Mucosa of stomach (tissue), 1 donor: ENCODE data around the gene SH3RF3.

Source experiments
- H3K27me3 ChIP-seq: one replicate; pipeline ENCODE4 v1.7.0; 2013; ENCODE audit warnings: mild to moderate bottlenecking, low read length; ENCODE audit not compliant: control insufficient read depth, insufficient read depth
- H3K36me3 ChIP-seq: one replicate; pipeline ENCODE4 v1.7.0; 2013; ENCODE audit warnings: low read length; ENCODE audit not compliant: control insufficient read depth, insufficient read depth
- H3K4me1 ChIP-seq: one replicate; pipeline ENCODE4 v1.7.0; 2013; ENCODE audit warnings: mild to moderate bottlenecking, low read length; ENCODE audit not compliant: control insufficient read depth, insufficient read depth
- H3K4me3 ChIP-seq: one replicate; pipeline ENCODE4 v1.7.0; 2013; ENCODE audit warnings: low read length
- H3K9ac ChIP-seq: one replicate; pipeline ENCODE4 v1.7.0; 2013; ENCODE audit warnings: mild to moderate bottlenecking, low read length, moderate library complexity
- H3K9me3 ChIP-seq: one replicate; pipeline ENCODE4 v1.7.0; 2013; ENCODE audit warnings: mild to moderate bottlenecking, low read length, moderate library complexity; ENCODE audit not compliant: control insufficient read depth
- donor health status: Pancreatic carcinoma.

The SH3RF3 gene

GRCh38 chr2:109317471-109318095 is 188.6 kb downstream of the SH3RF3 start:
- Histone ChIP-seq H3K9me3 (no peaks in the 10 kb centered on the region), H3K4me3 (no peak overlapping the region), H3K36me3 (no peaks in the 10 kb centered on the region), H3K27me3 (no peaks in the 10 kb centered on the region), H3K4me1 (no peaks in the 10 kb centered on the region), H3K9ac (no peak overlapping the region)

- H3K9ac ChIP-seq, result no peak overlapping the region
Observed at GRCh38 chr2:109318150-109318948, 189.3 kb downstream of the SH3RF3 start.

DNA sequence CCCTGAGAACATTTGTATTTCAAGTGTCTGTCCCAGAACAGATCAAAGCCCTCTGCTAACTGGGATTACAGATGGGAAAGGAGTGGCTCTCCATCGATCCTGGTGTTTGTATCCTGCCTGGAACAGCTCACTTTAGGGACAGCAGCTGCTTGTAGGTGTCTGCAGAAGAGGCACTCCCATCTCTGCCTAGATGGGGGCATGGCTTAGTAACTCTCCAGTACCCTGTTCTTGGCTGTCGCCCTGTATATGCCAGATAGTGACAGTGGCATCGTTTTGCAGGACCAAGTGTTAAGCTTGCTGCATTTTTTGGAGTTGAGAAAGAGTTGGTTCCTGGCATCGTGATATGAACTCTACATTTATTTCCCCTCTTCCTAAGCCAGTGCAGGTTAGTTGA is 189.9 kb downstream of the SH3RF3 start:
- H3K4me1 ChIP-seq, result no peaks in the 10 kb centered on the region
- no peak overlapping the region for H3K9ac ChIP-seq

More at GRCh38 chr2:109318150-109318948, 189.3 kb downstream of the SH3RF3 start:
- H3K4me3 ChIP-seq, result no peak overlapping the region
- no peaks in the 10 kb centered on the region for H3K9me3 ChIP-seq
- H3K4me1 ChIP-seq, result no peaks in the 10 kb centered on the region
- H3K36me3 ChIP-seq, result no peaks in the 10 kb centered on the region
- H3K27me3 ChIP-seq, result no peaks in the 10 kb centered on the region

DNA sequence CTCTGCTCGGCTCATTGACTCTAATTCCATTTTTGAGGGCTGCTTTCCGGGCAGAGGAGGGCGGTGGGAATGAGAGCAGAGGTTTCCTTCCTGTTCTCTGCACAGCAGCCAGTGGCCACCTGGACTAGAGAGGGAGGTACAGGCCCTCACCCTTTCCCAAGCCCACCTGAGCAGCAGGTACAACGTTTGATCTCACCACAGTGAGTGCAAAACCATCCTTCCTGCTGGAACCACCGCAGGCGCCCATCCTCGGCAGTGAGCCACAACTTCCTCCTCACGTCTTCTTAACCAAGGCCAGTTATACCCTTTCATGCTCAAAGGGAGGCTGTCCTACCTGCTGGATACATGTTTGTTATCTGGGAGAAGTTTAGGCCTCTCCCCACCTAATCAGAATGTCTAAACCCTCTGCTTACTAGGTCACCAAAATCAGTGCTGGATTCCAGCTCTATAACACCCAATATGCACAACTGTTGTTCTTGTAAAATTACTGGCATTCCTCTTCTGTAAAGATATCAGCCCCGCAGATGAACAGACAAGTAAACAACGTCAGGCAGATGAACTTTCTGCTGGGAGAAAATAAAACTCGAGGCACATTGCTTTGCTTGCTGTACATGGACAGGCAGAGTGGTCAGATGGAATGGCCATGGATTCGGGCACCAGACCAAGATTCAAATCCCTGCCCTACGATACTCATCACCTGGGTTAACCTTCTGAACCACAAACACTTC is 191.4 kb downstream of the SH3RF3 start:
- H3K9ac ChIP-seq, result no peak overlapping the region
- no peaks in the 10 kb centered on the region for H3K27me3 ChIP-seq
- H3K4me3 ChIP-seq, result no peak overlapping the region
- no peaks in the 10 kb centered on the region for H3K4me1 ChIP-seq
- H3K36me3 ChIP-seq, result no peaks in the 10 kb centered on the region
- H3K9me3 ChIP-seq, result no peaks in the 10 kb centered on the region

More for the DNA sequence above, 189.9 kb downstream of the SH3RF3 start:
- H3K4me3 ChIP-seq, result no peak overlapping the region
- no peaks in the 10 kb centered on the region for H3K36me3 ChIP-seq
- H3K27me3 ChIP-seq, result no peaks in the 10 kb centered on the region
- no peaks in the 10 kb centered on the region for H3K9me3 ChIP-seq

DNA sequence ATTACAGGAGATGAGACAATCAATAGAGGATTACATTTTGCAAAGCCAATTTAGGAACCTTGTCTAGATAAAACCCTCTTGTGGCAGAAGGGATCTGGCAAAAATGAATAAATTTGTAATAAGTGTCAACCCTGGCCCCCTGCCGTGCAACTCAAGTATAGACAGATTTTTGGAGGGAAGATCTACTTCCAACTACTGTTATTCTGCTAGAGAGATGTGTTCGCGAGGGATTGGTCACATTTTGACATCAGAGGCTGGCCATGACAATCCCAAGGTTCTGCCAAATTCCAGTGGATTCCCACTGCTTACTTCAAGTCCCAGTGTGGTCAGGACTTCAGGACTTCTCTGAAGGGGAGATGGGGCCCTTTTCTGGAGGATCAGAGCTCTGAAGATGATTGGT is 192.6 kb downstream of the SH3RF3 start:
- no peak overlapping the region for H3K4me3 ChIP-seq
- H3K4me1 ChIP-seq, result no peaks in the 10 kb centered on the region
- no peak overlapping the region for H3K9ac ChIP-seq
- no peaks in the 10 kb centered on the region for H3K27me3 ChIP-seq
- H3K36me3 ChIP-seq, result no peaks in the 10 kb centered on the region
- H3K9me3 ChIP-seq, result no peaks in the 10 kb centered on the region

- Histone ChIP-seq H3K4me1 (no peaks in the 10 kb centered on the region), H3K4me3 (no peak overlapping the region), H3K27me3 (no peaks in the 10 kb centered on the region), H3K9me3 (no peaks in the 10 kb centered on the region), H3K36me3 (no peaks in the 10 kb centered on the region), H3K9ac (no peak overlapping the region)
Observed at GRCh38 chr2:109322111-109322510, 193.1 kb downstream of the SH3RF3 start.

GRCh38 chr2:109322641-109323040 is 193.6 kb downstream of the SH3RF3 start:
- no peak overlapping the region for H3K9ac ChIP-seq

DNA sequence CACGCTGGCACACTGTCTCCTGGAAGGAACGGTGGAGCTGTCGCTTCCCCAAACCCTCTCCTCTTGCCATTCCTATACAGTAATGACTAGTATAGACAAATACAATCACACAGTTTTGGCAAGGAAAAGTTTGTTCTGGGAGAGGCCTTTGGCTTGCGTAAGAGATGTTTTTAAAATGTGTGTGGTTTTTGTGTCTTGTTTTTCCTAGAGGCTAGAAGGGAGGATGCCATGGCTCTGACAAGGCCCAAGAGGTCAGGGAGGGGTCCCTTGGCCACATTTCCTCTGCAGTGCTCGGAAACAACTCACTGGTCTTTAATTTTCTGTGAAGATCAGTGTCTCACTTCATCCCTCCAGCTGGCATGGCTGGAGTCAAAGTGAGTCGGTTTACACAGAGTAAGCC is 195.9 kb downstream of the SH3RF3 start:
- H3K4me1 ChIP-seq, result no peaks in the 10 kb centered on the region
- peaks cover 5% of the 10 kb centered on the region for H3K27me3 ChIP-seq
- H3K9me3 ChIP-seq, result no peaks in the 10 kb centered on the region
- no peak overlapping the region for H3K4me3 ChIP-seq
- H3K9ac ChIP-seq, result no peak overlapping the region
- H3K36me3 ChIP-seq, result no peaks in the 10 kb centered on the region

More at GRCh38 chr2:109322641-109323040, 193.6 kb downstream of the SH3RF3 start:
- H3K4me1 ChIP-seq, result no peaks in the 10 kb centered on the region
- H3K27me3 ChIP-seq, result no peaks in the 10 kb centered on the region
- H3K36me3 ChIP-seq, result no peaks in the 10 kb centered on the region
- H3K4me3 ChIP-seq, result no peak overlapping the region
- no peaks in the 10 kb centered on the region for H3K9me3 ChIP-seq

DNA sequence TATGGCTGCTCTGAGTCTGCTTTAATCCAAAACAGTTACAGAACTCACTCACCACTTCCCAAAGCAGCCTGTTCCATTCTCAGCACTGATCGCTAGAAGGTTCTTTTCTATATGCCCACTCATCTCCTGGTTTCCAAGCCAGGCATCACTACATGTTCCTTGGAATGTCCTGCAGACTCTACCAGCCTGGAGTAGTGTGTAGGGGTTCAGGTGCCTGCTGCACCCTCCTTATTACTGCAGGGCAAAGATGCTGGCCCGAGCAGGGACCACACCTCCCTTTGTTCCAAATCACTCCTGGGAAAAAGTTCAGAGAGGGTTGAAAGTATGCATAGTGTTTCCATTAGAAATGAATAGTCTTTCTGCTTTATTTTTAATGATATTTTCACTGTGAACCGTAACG is 196.6 kb downstream of the SH3RF3 start:
- Histone ChIP-seq H3K9ac (no peak overlapping the region), H3K4me3 (no peak overlapping the region), H3K4me1 (no peaks in the 10 kb centered on the region), H3K9me3 (no peaks in the 10 kb centered on the region), H3K36me3 (no peaks in the 10 kb centered on the region), H3K27me3 (peaks cover 5% of the 10 kb centered on the region)

GRCh38 chr2:109326306-109326705 is 197.3 kb downstream of the SH3RF3 start:
- Histone ChIP-seq H3K27me3 (peaks cover 5% of the 10 kb centered on the region), H3K9ac (no peak overlapping the region), H3K36me3 (no peaks in the 10 kb centered on the region), H3K9me3 (no peaks in the 10 kb centered on the region), H3K4me1 (no peaks in the 10 kb centered on the region), H3K4me3 (no peak overlapping the region)

GRCh38 chr2:109330056-109330455 is 201.1 kb downstream of the SH3RF3 start:
- H3K9me3 ChIP-seq, result no peaks in the 10 kb centered on the region
- H3K9ac ChIP-seq, result no peak overlapping the region
- H3K4me1 ChIP-seq, result no peaks in the 10 kb centered on the region
- peaks cover 8% of the 10 kb centered on the region for H3K27me3 ChIP-seq
- no peaks in the 10 kb centered on the region for H3K36me3 ChIP-seq
- no peak overlapping the region for H3K4me3 ChIP-seq

DNA sequence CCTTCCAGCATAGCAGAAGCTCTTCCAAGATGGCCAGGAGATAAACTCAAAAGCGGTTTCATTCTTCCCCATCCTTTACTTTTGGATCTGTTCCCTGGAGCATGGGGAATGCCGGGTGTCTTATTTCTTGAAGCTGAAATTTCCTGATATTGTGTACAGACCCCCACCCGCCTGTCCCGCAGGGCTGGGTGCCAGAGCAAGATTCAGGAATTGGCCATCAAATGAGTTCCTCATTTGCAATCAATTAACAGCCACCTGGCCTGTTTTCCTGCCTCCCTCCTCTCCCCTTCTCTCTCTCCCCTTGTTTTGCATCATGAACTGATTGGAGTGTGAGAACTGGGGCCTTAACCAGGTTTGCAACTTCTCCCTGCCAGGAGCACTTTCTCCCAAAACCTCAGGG is 202.1 kb downstream of the SH3RF3 start:
- peaks cover 8% of the 10 kb centered on the region for H3K27me3 ChIP-seq
- no peaks in the 10 kb centered on the region for H3K4me1 ChIP-seq
- no peaks in the 10 kb centered on the region for H3K9me3 ChIP-seq
- H3K36me3 ChIP-seq, result no peaks in the 10 kb centered on the region
- H3K4me3 ChIP-seq, result no peak overlapping the region
- H3K9ac ChIP-seq, result no peak overlapping the region
